ENCODE results near the gene CNBP.

DNA sequence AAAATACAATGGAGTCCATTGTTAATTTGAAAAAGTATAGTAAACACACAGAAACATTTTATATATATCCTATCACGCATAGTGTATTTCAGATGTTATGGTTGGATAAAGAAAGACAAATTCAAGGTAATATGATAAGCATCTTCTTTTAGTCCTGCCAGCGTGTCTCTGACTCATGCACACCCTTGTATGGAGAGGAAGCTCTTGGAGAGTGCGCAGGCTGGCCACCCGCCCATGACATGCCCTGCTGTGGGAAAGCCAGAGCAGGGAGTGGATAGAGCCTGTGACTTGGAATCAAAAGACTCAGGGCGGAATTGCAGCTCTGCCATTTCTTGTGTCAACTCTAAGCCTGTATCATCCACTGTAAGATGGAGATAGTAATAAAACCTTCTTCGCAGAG, 42.7 kb upstream of the CNBP start:
- TF ChIP-seq GATA2 (IDR thresholded peaks at IDR 0.05; ENCODE audit: low read depth, low read length) (no peak), GATA3 (IDR thresholded peaks at IDR 0.05; ENCODE audit: low read depth, low read length) (no peak)
